ENCODE measurements around the gene COMMD1.

- TF ChIP-seq CTCF (IDR thresholded peaks at IDR 0.05; ENCODE audit: borderline replicate concordance, extremely low read depth, low read length, poor library complexity, severe bottlenecking) (no peak), EZH2 (IDR thresholded peaks at IDR 0.05; ENCODE audit: borderline replicate concordance, low read depth, low read length, severe bottlenecking) (no peak)
These were observed 240.1 kb downstream of the COMMD1 start for GRCh38 chr2:62145478-62146100.
